HEK293T (cell line): ENCODE results near the gene BPIFB2.

Source experiments
- CTCF ChIA-PET: fragments of 350-600 bp; formaldehyde crosslinking; extraction: SDS; loops from one replicate; lab custom pipeline; 2021; ENCODE audit warnings: antibody characterized with exemption, inconsistent platforms; lab: Yijun Ruan, JAX
- POLR2A ChIA-PET: fragments of 350-600 bp; formaldehyde crosslinking; extraction: SDS; loops from one replicate; lab custom pipeline; 2020; ENCODE audit warnings: antibody characterized with exemption, inconsistent platforms; lab: Yijun Ruan, JAX
- DNase-seq: peaks from one replicate; pipeline ENCODE4 v3.0.0; 2012; ENCODE audit warnings: mixed read lengths; ENCODE audit errors: extremely low spot score
- ARNT ChIP-seq: fragments of 450-650 bp; IDR thresholded peaks from 2 replicates; pipeline ENCODE4 v1.6.1; 2017; ENCODE audit warnings: mild to moderate bottlenecking
- BHLHE40 ChIP-seq: fragments of 450-650 bp; IDR thresholded peaks from 2 replicates; pipeline ENCODE4 v1.6.1; 2016; ENCODE audit warnings: mild to moderate bottlenecking, moderate library complexity, borderline replicate concordance
- CTBP1 ChIP-seq: fragments of 450-650 bp; IDR thresholded peaks from 2 replicates; pipeline ENCODE4 v1.6.1; 2016; ENCODE audit warnings: borderline replicate concordance
- ELF4 ChIP-seq: fragments of 450-650 bp; IDR thresholded peaks from 2 replicates; pipeline ENCODE4 v1.6.1; 2017; ENCODE audit warnings: antibody characterized with exemption
- FOXA1 ChIP-seq: fragments of 450-650 bp; IDR thresholded peaks from 2 replicates; pipeline ENCODE4 v1.6.1; 2016; ENCODE audit warnings: mild to moderate bottlenecking
- FOXK2 ChIP-seq: fragments of 450-650 bp; IDR thresholded peaks from 2 replicates; pipeline ENCODE4 v1.6.1; 2016; ENCODE audit warnings: mild to moderate bottlenecking
- FOXM1 ChIP-seq: fragments of 450-650 bp; IDR thresholded peaks from 2 replicates; pipeline ENCODE4 v1.6.1; 2017; ENCODE audit warnings: mild to moderate bottlenecking, borderline replicate concordance
- HDGF ChIP-seq: fragments of 450-650 bp; IDR thresholded peaks from 2 replicates; pipeline ENCODE4 v1.6.1; 2017; ENCODE audit warnings: antibody characterized with exemption, borderline replicate concordance
- L3MBTL2 ChIP-seq: fragments of 450-650 bp; conservative IDR thresholded peaks from 2 replicates; pipeline ENCODE4 v1.6.1; 2016; ENCODE audit warnings: mild to moderate bottlenecking
- LEF1 ChIP-seq: fragments of 450-650 bp; IDR thresholded peaks from 2 replicates; pipeline ENCODE4 v1.6.1; 2017; ENCODE audit warnings: mild to moderate bottlenecking, borderline replicate concordance
- NFRKB ChIP-seq: fragments of 450-650 bp; IDR thresholded peaks from 2 replicates; pipeline ENCODE4 v1.6.1; 2016; ENCODE audit warnings: mild to moderate bottlenecking, moderate library complexity
- PKNOX1 ChIP-seq: fragments of 450-650 bp; IDR thresholded peaks from 2 replicates; pipeline ENCODE4 v1.6.1; 2016
- SP1 ChIP-seq: fragments of 450-650 bp; IDR thresholded peaks from 2 replicates; pipeline ENCODE4 v1.6.1; 2017
- SUZ12 ChIP-seq: fragments of 450-650 bp; IDR thresholded peaks from 2 replicates; pipeline ENCODE4 v1.6.1; 2016; ENCODE audit warnings: mild to moderate bottlenecking
- TARDBP ChIP-seq: fragments of 450-650 bp; IDR thresholded peaks from 2 replicates; pipeline ENCODE4 v1.6.1; 2016
- ZNF384 ChIP-seq: fragments of 450-650 bp; IDR thresholded peaks from 2 replicates; pipeline ENCODE4 v1.6.1; 2016

The BPIFB2 gene

GRCh38 chr20:33032555-33032954 lies 25.1 kb downstream of the BPIFB2 start:
- POLR2A ChIA-PET: no interaction called here
- no peak for TF ChIP-seq FOXK2
- no peak for TF ChIP-seq SP1
- TF ChIP-seq FOXM1: no peak
- TF ChIP-seq SUZ12: no peak
- CTCF ChIA-PET: no interaction called here
- no peak for DNase-seq

GRCh38 chr20:33033381-33033780 lies 25.9 kb downstream of the BPIFB2 start:
- POLR2A ChIA-PET: no interaction called here
- no peak for DNase-seq
- TF ChIP-seq L3MBTL2 (no peak), CTBP1 (no peak), FOXK2 (no peak), LEF1 (no peak), HDGF (no peak), SP1 (no peak), SUZ12 (no peak), ARNT (no peak)
- CTCF ChIA-PET: no interaction called here

- ChIA-PET POLR2A (no interaction called here), CTCF (no interaction called here)
- DNase-seq: no peak
Observed at GRCh38 chr20:33034115-33034514, 26.6 kb downstream of the BPIFB2 start.

GRCh38 chr20:33034901-33035492 lies 27.5 kb downstream of the BPIFB2 start:
- ChIA-PET CTCF (no interaction called here), POLR2A (no interaction called here)
- no peak for TF ChIP-seq PKNOX1
- TF ChIP-seq FOXK2: no peak
- TF ChIP-seq SUZ12: no peak
- no peak for TF ChIP-seq ELF4
- no peak for TF ChIP-seq ZNF384
- no peak for TF ChIP-seq NFRKB
- TF ChIP-seq FOXA1: no peak
- TF ChIP-seq TARDBP: no peak
- TF ChIP-seq L3MBTL2: no peak
- TF ChIP-seq LEF1: no peak
- TF ChIP-seq CTBP1: no peak
- TF ChIP-seq ARNT: no peak
- no peak for TF ChIP-seq FOXM1
- TF ChIP-seq BHLHE40: no peak
- no peak for TF ChIP-seq HDGF
- no peak for TF ChIP-seq SP1
- DNase-seq: no peak

More at GRCh38 chr20:33034115-33034514, 26.6 kb downstream of the BPIFB2 start:
- TF ChIP-seq PKNOX1 (no peak), ELF4 (no peak), L3MBTL2 (no peak), CTBP1 (no peak), BHLHE40 (no peak), SUZ12 (no peak), HDGF (no peak), NFRKB (no peak), TARDBP (no peak), ARNT (no peak), FOXM1 (no peak)

- ChIA-PET CTCF (no interaction called here), POLR2A (no interaction called here)
- TF ChIP-seq NFRKB (no peak), L3MBTL2 (no peak), ARNT (no peak), PKNOX1 (no peak), LEF1 (no peak), BHLHE40 (no peak), ZNF384 (no peak), SP1 (no peak), FOXK2 (no peak), ELF4 (no peak), HDGF (no peak), FOXM1 (no peak), CTBP1 (no peak), FOXA1 (no peak), SUZ12 (no peak)
- no peak for DNase-seq
Observed at GRCh38 chr20:33037456-33037855, 30.0 kb downstream of the BPIFB2 start.

GRCh38 chr20:33038243-33038642 lies 30.7 kb downstream of the BPIFB2 start:
- ChIA-PET CTCF (no interaction called here), POLR2A (no interaction called here)
- no peak for DNase-seq
- no peak for TF ChIP-seq FOXM1
- no peak for TF ChIP-seq ELF4
- no peak for TF ChIP-seq LEF1
- TF ChIP-seq TARDBP: no peak
- TF ChIP-seq BHLHE40: no peak
- TF ChIP-seq PKNOX1: no peak
- TF ChIP-seq ZNF384: no peak
- TF ChIP-seq L3MBTL2: no peak
- no peak for TF ChIP-seq ARNT
- no peak for TF ChIP-seq FOXK2
- TF ChIP-seq HDGF: no peak
- no peak for TF ChIP-seq SP1
- TF ChIP-seq SUZ12: no peak
- TF ChIP-seq FOXA1: no peak
- no peak for TF ChIP-seq CTBP1
- TF ChIP-seq NFRKB: no peak
